Stimulated activated CD8-positive, alpha-beta memory T cell treated with anti-CD3 and anti-CD28 coated beads, Interleukin-4, amount 100 ng/mL, for 48 hours (primary cell): Measurements from ENCODE around the gene CPNE2.

Experiments used
- DNase-seq: peaks from one replicate; pipeline ENCODE4 v3.0.0-alpha.2; 2020

Gene CPNE2

DNA sequence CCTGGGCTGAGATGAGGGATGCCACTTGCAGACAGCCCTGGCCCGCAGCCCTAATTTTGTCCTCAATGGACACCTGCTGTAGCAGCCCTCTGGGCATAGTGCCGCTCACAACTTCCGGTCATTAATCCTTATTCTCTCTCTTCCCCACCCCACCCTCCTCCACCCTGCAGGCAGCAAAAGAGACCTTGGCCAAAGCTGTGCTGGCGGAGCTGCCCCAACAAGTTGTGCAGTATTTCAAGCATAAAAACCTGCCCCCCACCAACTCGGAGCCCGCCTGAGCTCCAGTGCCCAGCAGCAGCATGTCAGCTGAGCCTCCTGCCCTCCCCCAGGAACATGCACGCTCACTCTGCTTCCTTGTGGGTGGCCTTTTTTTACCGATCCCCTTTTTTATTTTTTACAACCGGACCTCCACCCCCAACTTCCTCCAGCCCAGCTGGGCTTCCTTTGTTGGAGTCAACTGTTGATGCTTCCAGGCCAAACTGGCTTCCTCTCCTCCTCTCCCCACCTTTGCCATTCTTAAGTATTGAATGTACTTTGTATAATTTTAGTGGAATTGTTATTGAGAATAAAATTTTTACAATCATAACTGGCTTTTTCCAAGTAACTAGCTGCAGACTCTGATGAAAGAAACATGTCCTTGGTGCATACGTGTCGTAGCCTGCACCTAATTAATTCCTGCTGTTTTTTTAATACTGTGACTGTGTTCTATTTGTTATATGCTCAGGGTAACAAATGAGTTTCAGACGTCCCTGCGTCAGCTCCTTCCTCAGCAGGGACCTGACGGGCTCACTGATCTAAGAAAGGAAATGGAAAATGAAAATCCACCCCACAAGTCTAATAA, 55.2 kb downstream of the CPNE2 start:
- no peak for DNase-seq

DNA sequence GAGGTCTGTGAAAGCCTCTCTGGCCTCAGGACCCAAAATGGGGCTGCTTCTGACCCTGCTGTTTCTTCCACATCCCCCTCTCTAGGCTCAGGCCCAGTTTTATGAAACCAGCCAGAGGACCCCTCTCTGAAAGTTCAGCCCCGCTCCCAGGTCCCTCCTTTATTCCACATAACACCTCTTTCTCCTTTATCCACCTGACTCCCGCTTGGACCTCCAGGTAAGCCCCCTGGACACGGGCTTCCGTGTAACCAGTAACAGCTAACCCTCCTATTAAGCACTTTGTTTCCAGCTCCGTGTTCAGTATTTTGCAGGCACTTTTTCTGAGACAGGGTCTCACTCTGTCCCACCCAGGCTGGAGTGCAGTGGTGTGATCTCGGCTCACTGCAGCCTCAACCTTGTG, 56.1 kb downstream of the CPNE2 start:
- no peak for DNase-seq

DNA sequence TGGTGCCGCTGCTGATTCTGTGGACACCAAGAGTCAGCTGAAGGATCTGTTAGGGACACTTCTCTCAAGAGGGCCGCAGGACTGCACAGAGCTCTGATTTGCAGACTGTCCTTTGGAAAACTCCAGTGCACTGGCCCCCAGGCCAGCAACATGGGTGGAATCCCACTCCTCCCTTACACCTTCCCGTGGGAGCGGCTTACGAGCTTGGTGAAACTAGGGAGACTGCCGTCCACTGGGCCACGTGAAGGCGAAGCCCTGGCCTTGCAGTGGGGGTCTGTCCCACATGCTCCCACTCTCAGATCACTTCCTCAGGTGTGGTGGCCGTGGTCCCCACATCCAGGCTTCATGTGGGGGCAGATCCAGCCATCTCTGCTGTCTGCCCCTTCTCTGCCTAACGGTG, 57.0 kb downstream of the CPNE2 start:
- DNase-seq: no peak

DNA sequence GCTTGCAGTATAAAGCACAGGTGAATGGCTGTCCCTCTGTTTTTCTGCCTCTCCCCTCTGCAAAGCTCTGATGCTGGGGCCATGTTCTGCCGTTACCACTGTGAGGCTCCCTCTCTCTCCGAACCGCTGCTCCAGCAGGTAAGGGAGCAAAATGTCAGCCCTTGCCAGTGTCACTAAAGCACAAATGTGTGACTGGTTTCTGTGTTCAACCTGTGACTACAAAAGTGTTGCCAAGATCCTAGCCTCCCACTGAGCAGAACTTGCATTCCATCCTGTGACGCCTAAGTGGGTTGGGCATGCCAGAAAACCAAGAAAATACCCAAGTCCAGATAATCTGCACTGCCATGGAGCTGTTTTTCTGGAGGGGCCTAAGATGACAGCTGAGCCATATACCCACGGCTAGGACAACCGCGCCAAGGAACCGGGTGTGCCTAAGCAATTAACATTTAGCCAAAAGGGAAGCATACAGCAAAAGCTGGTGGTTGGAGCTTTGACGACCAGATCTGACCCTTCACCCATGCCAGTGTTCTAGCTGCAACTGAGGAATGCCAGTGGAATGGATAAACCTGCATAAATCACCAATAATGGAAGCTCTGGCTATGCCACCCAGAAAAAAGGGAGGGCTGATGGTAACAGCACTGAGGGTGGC, 58.4 kb downstream of the CPNE2 start:
- no peak for DNase-seq

DNA sequence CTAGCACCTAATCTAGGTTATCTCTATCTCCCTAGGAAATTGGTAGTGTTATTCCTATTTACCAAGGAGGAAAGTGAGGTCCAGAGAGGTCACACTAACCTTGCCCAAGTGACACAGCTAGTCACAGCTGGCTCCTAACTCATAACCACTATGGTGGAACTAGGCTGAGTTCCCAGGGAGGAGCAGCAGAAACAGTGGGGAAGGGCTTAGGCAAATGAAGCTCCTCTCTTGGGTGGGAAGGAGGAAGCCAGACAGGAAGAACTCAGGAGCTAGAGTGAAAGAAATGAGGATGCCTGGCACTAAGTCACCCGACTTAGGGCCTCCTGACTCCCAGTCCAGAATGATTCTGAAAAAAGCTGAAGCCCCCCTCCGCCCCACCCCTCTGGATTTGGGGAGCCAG, 59.0 kb downstream of the CPNE2 start:
- no peak for DNase-seq

DNA sequence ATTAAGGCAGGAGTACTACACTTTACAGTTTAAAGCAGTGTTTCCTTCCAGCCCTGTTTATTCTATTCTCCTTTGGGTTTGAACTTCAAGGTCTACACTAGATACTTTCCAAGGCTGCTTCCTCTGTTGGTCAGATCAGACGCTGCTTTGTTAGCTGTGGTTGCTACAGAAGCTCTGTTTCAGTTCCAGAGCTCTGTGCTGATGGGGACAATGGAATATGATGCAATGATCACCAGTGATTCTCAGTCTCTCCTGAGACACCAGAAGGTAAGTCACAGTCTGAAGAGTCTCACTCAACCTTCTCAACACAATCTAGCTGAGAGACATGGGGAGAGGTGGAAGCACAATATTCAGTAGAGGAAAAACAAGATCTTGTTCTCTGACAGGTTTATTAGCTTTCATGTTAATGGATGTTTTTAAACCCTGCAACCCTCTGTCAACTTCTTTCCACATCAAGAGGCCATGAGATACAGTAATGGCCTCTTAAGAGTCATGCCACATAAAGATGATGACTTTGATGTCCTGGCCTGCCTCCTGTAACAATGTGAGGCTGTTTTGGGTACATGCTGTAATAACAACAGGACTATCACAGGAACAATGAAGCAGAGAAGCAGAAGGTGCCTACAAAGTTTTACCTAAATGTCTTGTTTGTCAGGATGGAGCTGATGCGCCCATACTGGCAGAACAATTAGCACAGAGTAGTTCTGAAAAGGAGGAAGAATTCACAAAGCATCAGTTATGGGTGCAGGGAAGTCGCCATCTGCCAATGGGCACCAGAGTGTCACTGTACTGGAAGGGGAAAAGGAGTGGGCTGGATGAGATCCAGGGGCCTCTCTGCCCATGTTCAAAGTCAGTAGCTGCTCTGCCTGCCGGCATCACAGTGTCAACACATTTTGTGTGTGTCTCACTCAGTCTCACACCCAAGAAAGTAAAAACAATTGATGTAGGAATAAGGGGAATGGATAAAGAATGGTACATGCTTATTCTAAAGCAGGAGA, 60.0 kb downstream of the CPNE2 start:
- DNase-seq: no peak

DNA sequence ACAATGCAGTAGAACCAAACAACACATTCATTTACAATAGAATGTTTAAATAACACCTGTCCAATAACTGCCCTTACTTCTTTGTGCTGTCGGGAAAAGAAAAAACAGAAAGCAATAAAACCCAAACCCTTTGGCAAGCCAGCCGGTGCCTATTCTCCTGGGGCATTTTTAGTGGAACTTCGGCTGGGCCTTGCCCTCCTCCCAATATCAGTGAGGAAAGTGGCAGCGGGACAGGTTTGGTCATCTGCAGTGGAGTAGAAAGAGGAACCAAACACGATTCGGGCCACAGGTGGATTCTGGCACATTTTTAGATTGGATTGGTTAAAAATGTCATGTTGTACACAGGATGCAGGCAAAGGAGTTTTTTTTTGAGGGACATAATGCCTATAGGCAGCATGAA, 61.5 kb downstream of the CPNE2 start:
- DNase-seq: no peak

DNA sequence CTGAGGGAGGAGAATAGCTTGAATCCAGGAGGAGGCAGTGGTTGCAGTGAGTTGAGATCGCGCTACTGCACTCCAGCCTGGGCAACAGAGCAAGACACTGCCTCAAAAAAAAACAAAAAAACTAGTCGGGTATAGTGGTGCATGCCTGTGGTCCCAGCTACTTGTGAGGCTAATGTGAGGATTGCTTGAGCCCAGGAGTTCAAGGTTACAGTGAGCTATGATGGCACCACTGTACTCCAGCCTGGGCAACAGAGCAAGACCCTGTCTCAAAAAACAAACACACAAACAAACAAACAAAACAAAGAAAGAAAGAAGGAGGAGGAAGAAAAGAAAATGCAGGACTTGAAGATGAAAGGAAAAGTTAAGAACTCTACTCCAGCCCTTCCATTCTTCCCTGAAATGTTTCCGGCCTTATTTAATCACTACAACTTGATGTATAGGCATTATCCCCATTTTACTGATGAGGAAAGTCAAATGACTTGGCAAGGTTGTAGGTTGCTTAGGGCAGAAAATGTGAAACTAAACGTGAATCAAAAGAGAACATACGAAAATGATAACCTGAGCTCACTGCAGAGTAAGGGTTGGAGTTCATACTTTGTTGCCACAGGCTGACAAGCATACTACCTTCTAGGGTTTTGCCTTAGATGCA, 63.4 kb downstream of the CPNE2 start:
- DNase-seq: no peak

DNA sequence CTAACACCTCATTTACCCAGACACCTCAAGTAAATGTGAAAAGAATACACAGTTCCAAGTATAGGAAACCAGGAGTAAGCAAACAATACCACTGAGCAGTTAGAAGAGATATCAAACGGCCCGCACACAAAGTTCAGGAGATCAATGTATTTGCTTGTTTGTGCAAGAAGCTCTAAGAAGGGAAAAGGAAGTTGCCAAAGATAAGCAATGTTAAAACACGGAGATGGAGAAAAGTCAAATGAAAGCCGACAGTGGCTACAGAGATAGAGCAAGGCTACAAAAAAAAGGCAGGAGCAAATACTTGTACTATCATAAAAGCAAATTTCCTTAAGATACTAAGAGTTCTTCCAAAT, 63.9 kb downstream of the CPNE2 start:
- DNase-seq: no peak

DNA sequence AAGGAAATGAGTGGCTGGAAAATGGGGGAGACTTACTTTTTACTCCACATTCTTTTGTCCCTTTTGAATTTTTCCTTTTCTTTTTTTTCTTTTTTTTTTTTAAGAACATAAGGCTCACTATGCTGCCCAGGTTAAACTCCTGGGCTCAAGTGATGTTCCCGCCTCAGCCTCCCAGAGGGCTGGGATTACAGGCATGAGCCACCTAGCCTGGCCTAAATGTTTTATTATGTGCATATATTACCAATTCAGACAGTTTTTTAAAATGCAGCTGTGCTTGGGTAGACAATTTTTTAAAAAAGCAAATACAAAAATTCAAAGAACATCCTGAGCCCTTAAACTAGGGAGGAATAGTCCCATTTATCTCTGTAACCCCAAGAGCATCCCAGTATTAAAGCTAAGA, 65.2 kb downstream of the CPNE2 start:
- DNase-seq: no peak

DNA sequence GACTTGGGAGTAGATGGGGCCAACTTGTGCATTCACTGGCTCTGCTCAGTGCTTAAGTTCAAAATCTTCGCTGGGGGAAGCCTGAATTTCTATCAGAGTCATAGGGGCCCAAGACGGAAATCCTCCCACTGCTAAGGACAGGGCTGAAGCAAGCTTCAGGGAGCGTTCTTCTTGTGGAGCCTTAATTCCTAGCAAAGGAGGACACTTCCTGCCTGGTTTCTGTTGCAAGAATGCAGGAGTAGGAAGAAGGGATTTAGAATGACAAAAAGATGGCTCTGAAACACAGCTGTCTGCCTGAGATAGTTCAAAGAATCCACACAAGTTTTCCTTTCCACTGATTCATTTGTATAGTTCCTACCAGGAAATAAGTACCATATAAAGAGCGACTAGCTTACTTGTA, 67.1 kb downstream of the CPNE2 start:
- no peak for DNase-seq

DNA sequence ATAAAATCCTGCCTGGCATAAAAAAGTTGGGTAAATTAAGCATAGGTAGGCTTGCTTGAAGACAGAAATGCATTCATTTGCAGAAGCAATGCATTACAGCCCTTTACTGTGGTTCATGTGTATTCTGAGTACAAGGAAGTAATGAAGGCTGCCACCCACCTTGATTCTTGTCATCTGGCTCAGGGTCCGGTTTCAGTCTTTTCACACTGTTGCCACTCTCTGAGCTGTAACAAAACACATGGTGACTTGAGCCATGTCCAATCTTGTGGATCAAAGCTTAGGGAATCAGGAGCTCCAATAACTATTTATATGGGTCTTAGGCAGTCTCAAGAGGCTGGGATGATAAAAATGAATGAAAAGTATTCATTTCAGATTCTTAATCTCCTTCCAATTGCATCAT, 71.5 kb downstream of the CPNE2 start:
- DNase-seq: no peak

DNA sequence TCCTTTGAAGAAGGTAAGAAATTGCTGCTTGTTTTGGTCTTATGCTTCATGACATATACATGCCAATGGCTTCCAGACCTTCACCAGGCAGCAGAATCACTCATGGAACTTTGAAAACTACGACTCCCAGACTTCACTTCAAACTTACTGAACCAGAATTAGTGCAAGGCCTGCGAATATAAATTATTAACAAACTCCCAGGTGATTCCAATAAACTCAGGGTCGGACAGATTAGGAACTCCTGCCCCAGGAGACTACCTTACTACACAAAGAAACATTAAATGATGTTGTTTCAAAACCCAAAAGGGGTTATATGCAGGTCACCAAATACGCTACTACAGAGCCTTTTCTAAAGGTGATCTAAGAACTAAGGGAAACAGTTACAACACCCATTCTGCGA, 73.1 kb downstream of the CPNE2 start:
- no peak for DNase-seq

DNA sequence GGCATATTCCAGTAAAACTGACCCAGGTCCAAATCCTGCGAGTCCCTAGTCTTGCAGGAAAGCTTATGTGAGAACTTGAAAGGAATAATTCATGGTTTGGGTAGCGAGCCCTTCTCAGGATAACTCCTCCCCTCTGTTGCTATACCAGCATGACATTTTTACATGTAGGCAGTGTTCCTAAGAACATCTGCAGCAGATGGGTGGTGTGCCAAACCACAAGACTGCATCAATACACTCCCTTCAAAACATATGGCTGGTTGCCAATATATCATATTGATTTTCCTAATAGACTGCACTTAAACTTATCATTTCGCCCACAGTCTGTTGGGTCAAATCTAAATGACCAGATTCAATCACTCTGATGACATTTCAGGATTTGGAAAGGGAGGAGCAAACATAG, 73.6 kb downstream of the CPNE2 start:
- no peak for DNase-seq

DNA sequence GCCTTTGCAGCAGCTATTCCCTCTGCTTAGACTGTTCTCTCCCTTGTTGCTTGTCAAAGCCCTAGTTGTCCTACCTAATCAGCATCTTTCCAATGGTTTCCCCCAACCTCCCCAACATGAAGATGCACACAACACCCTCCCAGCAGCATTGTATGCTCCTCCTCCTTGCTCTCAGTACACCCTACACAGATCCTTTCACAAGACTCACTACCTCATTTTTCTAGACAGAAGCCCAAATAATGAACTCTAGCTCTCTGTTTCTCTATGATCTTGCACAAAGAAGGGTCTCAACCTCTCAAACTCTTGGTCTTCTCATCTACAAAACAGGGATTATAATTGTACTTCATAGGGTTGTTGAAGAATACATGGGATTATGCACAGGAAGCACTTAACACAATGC, 74.1 kb downstream of the CPNE2 start:
- DNase-seq: no peak

DNA sequence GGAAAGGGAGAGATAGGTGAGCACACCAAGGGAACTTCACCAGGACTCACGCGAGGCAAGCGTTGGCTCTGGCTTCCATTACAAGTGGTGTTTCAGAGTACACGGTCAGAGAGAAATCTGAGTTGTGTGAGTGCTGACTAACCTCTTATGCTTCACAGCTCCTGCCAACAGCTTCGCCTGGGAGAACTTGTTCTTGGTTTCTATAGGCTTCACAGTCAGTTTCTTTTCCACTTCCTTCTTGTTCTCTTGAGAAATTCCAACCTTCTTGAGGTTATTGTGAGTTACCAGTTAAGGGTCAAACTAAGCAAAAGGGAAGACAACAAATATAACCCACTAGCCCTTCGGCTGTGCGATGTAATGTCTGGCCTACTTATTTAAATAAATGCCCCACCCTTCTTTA, 74.6 kb downstream of the CPNE2 start:
- DNase-seq: no peak

DNA sequence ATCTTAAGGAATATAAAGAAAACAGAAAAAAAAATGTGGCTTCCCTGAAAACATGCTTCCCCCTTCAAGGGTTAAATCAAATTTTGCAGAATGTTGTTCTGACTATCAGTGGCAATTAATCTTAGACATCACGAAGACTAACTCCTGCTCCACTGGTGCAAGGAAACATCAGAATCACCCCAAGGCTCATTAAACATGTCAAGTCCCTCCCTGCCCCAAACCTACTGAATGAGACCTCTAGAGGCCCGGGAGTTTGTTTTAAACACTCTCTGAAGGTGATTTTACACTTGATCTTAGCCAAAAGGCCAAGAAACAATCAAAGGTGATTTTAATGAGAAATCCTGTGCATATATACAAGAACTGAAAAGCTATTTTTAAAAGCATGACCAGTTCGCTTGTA, 75.2 kb downstream of the CPNE2 start:
- DNase-seq: no peak

DNA sequence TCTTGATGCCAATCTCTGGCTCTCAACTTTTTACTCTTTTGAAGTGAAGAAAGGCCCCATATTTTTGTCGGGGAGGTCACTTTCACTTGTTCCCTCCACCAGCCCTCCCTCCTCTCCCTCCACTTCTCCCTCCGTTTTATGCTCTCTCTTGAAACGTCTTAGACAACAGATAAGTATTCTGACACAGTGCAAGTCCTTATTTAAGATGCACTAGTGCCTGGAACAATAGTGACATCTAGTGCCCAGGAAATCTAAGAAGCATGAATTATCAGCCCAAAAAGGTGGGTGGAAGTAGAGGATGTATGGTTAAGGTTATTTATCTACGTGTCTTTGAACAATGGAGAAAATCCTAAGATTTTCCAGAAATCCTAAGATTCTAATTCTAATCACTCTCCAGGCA, 75.6 kb downstream of the CPNE2 start:
- DNase-seq: no peak

DNA sequence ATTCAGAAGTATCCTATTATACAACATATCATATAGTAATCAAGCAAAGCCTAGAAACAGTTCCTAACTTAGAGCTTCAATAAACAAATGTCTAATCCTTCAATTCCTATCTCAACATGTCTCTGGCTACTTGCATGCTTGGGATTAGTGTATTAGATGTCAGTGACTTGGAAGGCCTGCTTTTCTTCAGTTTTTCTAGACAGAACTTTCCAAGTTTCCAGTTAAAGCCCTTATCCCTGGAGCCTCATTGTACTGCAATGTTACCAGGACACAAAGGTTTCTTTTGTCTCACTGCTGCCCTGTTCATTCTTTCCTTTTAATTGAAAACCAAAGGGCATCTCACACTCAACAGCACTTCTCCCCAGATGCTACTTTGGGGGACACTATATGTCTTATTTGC, 76.9 kb downstream of the CPNE2 start:
- DNase-seq: no peak

DNA sequence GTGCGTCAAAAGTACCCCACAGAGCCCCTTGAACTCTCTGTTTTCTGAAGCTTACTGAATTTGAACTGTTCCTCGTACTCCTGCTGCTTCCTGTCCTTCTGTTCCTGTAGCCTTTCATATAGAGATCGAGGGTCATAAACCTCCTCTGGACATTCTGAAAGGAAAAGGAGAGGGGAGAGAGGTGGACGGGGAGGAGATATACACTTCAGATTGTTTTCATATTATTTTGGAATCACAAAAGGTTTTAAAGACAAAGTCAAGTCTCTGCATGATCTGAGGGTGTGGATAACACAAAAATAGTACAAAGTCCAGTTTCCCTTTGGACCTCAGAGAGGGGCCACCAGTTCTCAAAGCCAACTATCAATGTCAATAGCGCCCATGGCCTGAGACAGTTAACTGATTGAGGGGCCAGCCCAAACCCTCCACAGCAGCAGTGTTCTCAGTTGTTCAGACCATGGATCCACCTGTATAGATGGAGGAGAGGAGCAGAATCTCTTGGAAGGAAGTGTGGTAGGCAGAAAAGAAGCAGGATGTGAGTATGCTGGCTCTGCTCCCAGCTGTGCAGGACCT, 80.4 kb downstream of the CPNE2 start:
- DNase-seq: no peak

DNA sequence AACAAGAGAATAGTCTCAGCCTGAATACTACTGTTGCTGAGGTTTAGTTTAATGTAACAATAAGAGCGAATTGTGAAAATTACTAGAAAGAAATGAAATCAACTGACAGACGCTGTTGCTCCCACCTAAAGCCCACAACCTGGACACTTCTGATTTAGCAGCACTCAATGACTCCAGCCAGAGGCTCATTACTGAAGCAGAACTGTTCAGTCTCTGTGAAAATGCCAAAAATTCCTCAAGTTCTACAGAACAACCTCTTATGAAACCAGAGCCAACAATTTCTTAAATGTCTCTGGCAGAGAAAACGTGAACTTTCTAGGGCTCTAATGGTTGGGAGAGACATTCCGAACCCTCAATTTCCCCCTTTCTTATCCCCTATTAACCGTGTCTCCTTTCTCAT, 83.5 kb downstream of the CPNE2 start:
- DNase-seq: no peak

DNA sequence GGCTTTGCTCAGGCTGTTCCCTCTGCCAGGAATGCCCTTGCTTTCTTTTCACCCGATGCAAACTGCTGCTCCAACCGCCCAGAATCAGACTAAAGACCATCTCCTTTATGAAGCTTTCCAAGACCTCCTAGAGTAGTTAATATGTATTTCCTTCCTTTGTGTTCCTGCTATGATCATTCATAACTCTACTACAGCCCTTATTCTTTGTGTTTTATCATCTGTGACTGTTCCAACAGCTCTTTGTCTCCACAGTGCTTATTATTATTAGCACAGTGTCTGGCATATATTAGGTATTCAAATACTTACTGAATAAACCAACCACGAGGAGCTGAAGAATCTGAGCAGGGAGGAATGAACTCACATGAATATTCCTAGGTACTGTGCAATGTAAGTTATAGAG, 85.8 kb downstream of the CPNE2 start:
- no peak for DNase-seq

DNA sequence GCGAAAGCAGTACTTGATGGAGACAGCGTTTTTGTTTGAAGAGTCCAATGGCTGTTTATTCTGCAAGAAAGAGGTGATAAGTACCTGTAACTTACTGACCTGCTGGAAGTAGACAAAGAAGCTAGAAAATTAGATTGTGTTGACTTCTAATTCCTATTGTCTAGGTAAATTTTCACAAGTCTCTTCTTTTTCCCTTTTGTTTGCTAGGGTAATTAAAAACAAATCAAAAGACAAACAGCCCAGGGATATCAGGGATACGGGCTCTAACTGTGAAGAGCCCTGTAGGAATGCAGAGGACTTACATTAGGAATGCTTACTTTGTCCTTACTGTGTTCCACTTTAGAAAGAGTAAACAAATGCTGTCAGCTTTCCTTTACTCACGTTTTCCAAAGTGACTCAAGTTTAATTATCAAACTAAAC, 86.4 kb downstream of the CPNE2 start:
- no peak for DNase-seq
